ENCODE measurements around the gene STK32C. TPM values are rescaled to one million over a fixed set of nuclear protein-coding genes. Genes with fewer than 3 reads are reported as not detected.
A peak's percentile ranks its signal among the peaks of the same experiment; 100 is the strongest.

STK32C gene
- polyA plus RNA-seq, 2 of the 4 experiments (the other 2 are of a cell fraction), result 29.9 to 43.6 TPM

GRCh38 chr10:132257907-132258306 lies 49.8 kb downstream of the STK32C start:
- FAIRE-seq (no peak), DNase-seq (ENCODE audit: low read depth in 1 of 2, low spot score in 1 of 2) (no peak), ATAC-seq (0 out of 6 replicates have a peak, but pooled peaks of 1 of the 2 experiments have one; percentile 15)
- Histone ChIP-seq H3K4me3 (no peak overlapping the region), H3K4me1 (peaks cover 8% of the 10 kb centered on the region; the same call in 2 of the 3 replicates), H3K9me3 (no peaks in the 10 kb centered on the region), H3K4me2 (no peak overlapping the region), H3K27ac (peak overlapping the region in 1 of 2 experiments; percentile 26; a peak in 1 of 6 replicates)
- ChIA-PET POLR2A (no interaction called here), CTCF (interaction anchor here (1.0 kb wide), 1 partner anchor 32 kb away, joined by 3 read pairs; no protein-coding TSS in a partner anchor)
- no peak for TF ChIP-seq MAZ (IDR thresholded peaks at IDR 0.05; ENCODE audit: borderline replicate concordance, low read depth, low read length)
- TF ChIP-seq BHLHE40 (IDR thresholded peaks at IDR 0.05; ENCODE audit: low read depth, low read length), result no peak
- no peak for TF ChIP-seq POLR2AphosphoS2 (conservative IDR thresholded peaks at IDR 0.05; ENCODE audit: low read length)
- TF ChIP-seq KDM1A (IDR thresholded peaks at IDR 0.05; ENCODE audit: low read depth), result no peak
- TF ChIP-seq CBX2 (IDR thresholded peaks at IDR 0.05; ENCODE audit: borderline replicate concordance, low read depth), result no peak
- no peak for TF ChIP-seq EHMT2 (IDR thresholded peaks at IDR 0.05; ENCODE audit: low read depth)
- TF ChIP-seq EP300 (IDR thresholded peaks at IDR 0.05), result no peak
- no peak for TF ChIP-seq JUNB (IDR thresholded peaks at IDR 0.05)
- no peak for TF ChIP-seq NPAS2 (CRISPR knock-in tag; IDR thresholded peaks at IDR 0.05; ENCODE audit: borderline replicate concordance)
- no peak for TF ChIP-seq HOXA7 (CRISPR knock-in tag; IDR thresholded peaks at IDR 0.05)
- TF ChIP-seq HOXB13 (CRISPR knock-in tag; IDR thresholded peaks at IDR 0.05; ENCODE audit: low read depth), result no peak
- TF ChIP-seq ZSCAN20 (CRISPR knock-in tag; IDR thresholded peaks at IDR 0.05), result no peak
- TF ChIP-seq BCL3 (IDR thresholded peaks at IDR 0.05), result no peak
- no peak for TF ChIP-seq GATA3 (IDR thresholded peaks at IDR 0.05; ENCODE audit: borderline replicate concordance)
- no peak for TF ChIP-seq TP53 (CRISPR knock-in tag; IDR thresholded peaks at IDR 0.05)
- TF ChIP-seq HOXB5 (CRISPR knock-in tag; IDR thresholded peaks at IDR 0.05), result no peak
- 77% methylated on average over 7 of the region's 9 CpGs for WGBS (ENCODE audit: missing lambda C conversion rate)

- FAIRE-seq (no peak), ATAC-seq (peak; percentile 70 to 78)
- CTCF ChIA-PET, result interaction anchor here (0.5 to 1.1 kb wide), 3 partner anchors 31 to 589 kb away, joined by 3 to 6 read pairs (median 3); no protein-coding TSS in a partner anchor
Observed at GRCh38 chr10:132257271-132257670, 50.5 kb downstream of the STK32C start.

More at GRCh38 chr10:132257271-132257670, 50.5 kb downstream of the STK32C start:
- peaks cover 8% of the 10 kb centered on the region; the same call in 2 of the 3 replicates for H3K4me1 ChIP-seq
- peak overlapping the region in 1 of 2 experiments; percentile 26; a peak in 2 of 6 replicates for H3K27ac ChIP-seq
- POLR2A ChIA-PET, result no interaction called here
- TF ChIP-seq E2F6 (IDR thresholded peaks at IDR 0.05; ENCODE audit: borderline replicate concordance, low read depth), result no peak
- TF ChIP-seq MAX (IDR thresholded peaks at IDR 0.05), result no peak
- no peak for TF ChIP-seq KDM5A (IDR thresholded peaks at IDR 0.05)
- no peak for TF ChIP-seq JUNB (IDR thresholded peaks at IDR 0.05)
- no peak for TF ChIP-seq PBX3 (IDR thresholded peaks at IDR 0.05)
- no peak for TF ChIP-seq CBX8 (IDR thresholded peaks at IDR 0.05)
- TF ChIP-seq BCL3 (IDR thresholded peaks at IDR 0.05), result no peak
- no peak for TF ChIP-seq TP53 (CRISPR knock-in tag; IDR thresholded peaks at IDR 0.05)
- no peak for TF ChIP-seq ZC3H11A (IDR thresholded peaks at IDR 0.05)
- TF ChIP-seq KDM1A (IDR thresholded peaks at IDR 0.05; ENCODE audit: low read depth), result no peak
- no peak for TF ChIP-seq ZNF302 (CRISPR knock-in tag; IDR thresholded peaks at IDR 0.05)
- no peak for TF ChIP-seq CHD2 (IDR thresholded peaks at IDR 0.05; ENCODE audit: low read length, partially characterized antibody)
- no peak for TF ChIP-seq CEBPB (IDR thresholded peaks at IDR 0.05)
- H3K4me2 ChIP-seq, result no peak overlapping the region; the same call in 2 of the 3 replicates
- WGBS (ENCODE audit: missing lambda C conversion rate), result 54% methylated on average over 6 of the region's 8 CpGs
- peak in 1 of 2 experiments; percentile 53 for DNase-seq (ENCODE audit: low read depth in 1 of 2, low spot score in 1 of 2)
- no peaks in the 10 kb centered on the region for H3K9me3 ChIP-seq
- no peak overlapping the region for H3K4me3 ChIP-seq

Data from A549 (cell line).